ENCODE measurements around the gene AFF1.
A peak's percentile ranks its signal among the peaks of the same experiment; 100 is the strongest.
"Not testable (repeated sequence)": the region's sequence is repeated elsewhere in the genome, so short reads cannot be mapped to it uniquely, and the experiment has no call there.

AFF1 gene

GRCh38 chr4:87017580-87018342, 83.0 kb downstream of the AFF1 start:
- no peak for DNase-seq

- no peak for DNase-seq
Observed at GRCh38 chr4:87018753-87019152, 83.9 kb downstream of the AFF1 start.

GRCh38 chr4:87019246-87019791, 84.5 kb downstream of the AFF1 start:
- DNase-seq, result no peak

- no peak for DNase-seq
Observed at GRCh38 chr4:87019898-87020297, 85.1 kb downstream of the AFF1 start.

- DNase-seq, result no peak
Observed at GRCh38 chr4:87024201-87024600, 89.4 kb downstream of the AFF1 start.

GRCh38 chr4:87025023-87025613, 90.3 kb downstream of the AFF1 start:
- peak in 1 of 2 experiments; percentile 59 for DNase-seq

GRCh38 chr4:87025614-87026041, 90.8 kb downstream of the AFF1 start:
- DNase-seq, result no peak

- no peak for DNase-seq
Observed at GRCh38 chr4:87026800-87027495, 92.1 kb downstream of the AFF1 start.

- no peak for DNase-seq
Observed at GRCh38 chr4:87029356-87029755, 94.5 kb downstream of the AFF1 start.

- no peak for DNase-seq
Observed at GRCh38 chr4:87030124-87030523, 95.3 kb downstream of the AFF1 start.

GRCh38 chr4:87030755-87031441, 96.1 kb downstream of the AFF1 start:
- no peak for DNase-seq

GRCh38 chr4:87031920-87032319, 97.1 kb downstream of the AFF1 start:
- DNase-seq, result no peak

GRCh38 chr4:87032884-87033533, 98.2 kb downstream of the AFF1 start:
- peak in 1 of 2 experiments; percentile 61 for DNase-seq

- DNase-seq, result no peak
Observed at GRCh38 chr4:87033902-87034301, 99.1 kb downstream of the AFF1 start.

GRCh38 chr4:87034527-87034926, 99.7 kb downstream of the AFF1 start:
- no peak for DNase-seq

GRCh38 chr4:87035881-87036509, 101.2 kb downstream of the AFF1 start:
- DNase-seq, result peak in 1 of 2 experiments; percentile 22

GRCh38 chr4:87036713-87037112, 101.9 kb downstream of the AFF1 start:
- DNase-seq, result no peak

GRCh38 chr4:87037171-87037570, 102.4 kb downstream of the AFF1 start:
- not testable (repeated sequence) for DNase-seq

- no peak for DNase-seq
Observed at GRCh38 chr4:87037671-87038334, 103.0 kb downstream of the AFF1 start.

- peak; percentile 72 to 88 for DNase-seq
Observed at GRCh38 chr4:87038837-87039615, 104.2 kb downstream of the AFF1 start.

GRCh38 chr4:87041141-87041540, 106.3 kb downstream of the AFF1 start:
- DNase-seq, result no peak
